Caki2 (cell line): ENCODE measurements around the gene PRRT2. TPM values are rescaled to one million over a fixed set of nuclear protein-coding genes. Genes with fewer than 3 reads are reported as not detected.

Experiments used
- DNase-seq: peaks from one replicate; pipeline ENCODE4 v3.0.0-alpha.2; 2015; ENCODE audit warnings: low read depth
- in situ Hi-C: cut with HindIII; loops from 2 replicates; pipeline ENCODE4 v1.10.0; 2016; ENCODE audit warnings: low sequenced_read_pairs, low pct_unique_long_range_greater_than_20kb, mixed read lengths
- total RNA-seq: library from RNA; depleted of rRNA; stranded (reverse); fragments of >200 nt; shearing (Covaris generic); gene quantifications from 2 replicates; pipeline ENCODE4 v1.2.3, GENCODE V29; 2014; ENCODE audit warnings: low replicate concordance

PRRT2 gene
- total RNA-seq, 1 experiment from 2014 or later, result not detected

GRCh38 chr16:29809031-29809747 is 2.8 kb upstream of the PRRT2 start:
- DNase-seq, result no peak
- in situ Hi-C loops, result no loop called here

GRCh38 chr16:29809850-29810698 is 1.9 kb upstream of the PRRT2 start:
- no peak for DNase-seq
- in situ Hi-C loops, result no loop called here

GRCh38 chr16:29810699-29811169 is 1.3 kb upstream of the PRRT2 start:
- no peak for DNase-seq
- in situ Hi-C loops, result no loop called here

- in situ Hi-C loops, result no loop called here
- peak; percentile 96 for DNase-seq
Observed at GRCh38 chr16:29811170-29811895, 660 bp upstream of the PRRT2 start.

- in situ Hi-C loops, result no loop called here
- DNase-seq, result no peak
Observed at GRCh38 chr16:29812754-29813643, 1.0 kb downstream of the PRRT2 start.

GRCh38 chr16:29813644-29814562 is 1.9 kb downstream of the PRRT2 start:
- in situ Hi-C loops, result no loop called here

GRCh38 chr16:29814592-29814991 is 2.6 kb downstream of the PRRT2 start:
- no peak for DNase-seq
- in situ Hi-C loops, result no loop called here

More at GRCh38 chr16:29813644-29814562, 1.9 kb downstream of the PRRT2 start:
- no peak for DNase-seq

GRCh38 chr16:29815032-29815721 is 3.2 kb downstream of the PRRT2 start:
- no peak for DNase-seq
- in situ Hi-C loops, result no loop called here

- DNase-seq, result peak; percentile 99
- in situ Hi-C loops, result no loop called here
Observed at GRCh38 chr16:29815793-29816693, 4.0 kb downstream of the PRRT2 start, which contains the start of gene PAGR1. Gene PAGR1, plus strand, starts transcription at chr16:29816152. Its CDS starts 374 bp downstream, at chr16:29816526.

- in situ Hi-C loops, result no loop called here
- DNase-seq, result peak; percentile 83
Observed at GRCh38 chr16:29816694-29817441, 4.9 kb downstream of the PRRT2 start.

- in situ Hi-C loops, result no loop called here
Observed at GRCh38 chr16:29818082-29818481, 6.1 kb downstream of the PRRT2 start.

GRCh38 chr16:29819506-29819905 is 7.5 kb downstream of the PRRT2 start:
- in situ Hi-C loops, result no loop called here
- DNase-seq, result no peak

More at GRCh38 chr16:29818082-29818481, 6.1 kb downstream of the PRRT2 start:
- no peak for DNase-seq

- in situ Hi-C loops, result no loop called here
- DNase-seq, result peak; percentile 68
Observed at GRCh38 chr16:29820271-29820701, 8.3 kb downstream of the PRRT2 start, which contains the start of gene MVP. Gene MVP, plus strand, starts transcription at chr16:29820462. Its CDS starts 10,088 bp downstream, at chr16:29830550.
